Esophagus squamous epithelium (tissue), 4 donors: ENCODE data around the gene DPH1.

ENCODE experiments used
- CTCF ChIP-seq, 6 experiments: fragments of 450-650 bp in 4 of 6; fragments of 200-600 bp in 2 of 6; sonication (generic) in 2 of 6; IDR thresholded peaks; one replicate each; pipeline ENCODE4 v1.5.1; 2016 to 2019; ENCODE audit warnings: antibody characterized with exemption in 6 of 6, mild to moderate bottlenecking in 4 of 6, moderate library complexity in 4 of 6
- POLR2A ChIP-seq, 4 donors: fragments of 450-650 bp; IDR thresholded peaks; one replicate each; pipeline ENCODE4 v1.6.1; 2017; ENCODE audit warnings: antibody characterized with exemption in 4 of 4, mild to moderate bottlenecking in 4 of 4, moderate library complexity in 3 of 4

- TF ChIP-seq CTCF (IDR thresholded peaks at IDR 0.05) = no peak
- TF ChIP-seq POLR2A (IDR thresholded peaks at IDR 0.05) = no peak
These were observed 5.3 kb upstream of the DPH1 start for GRCh38 chr17:2024572-2025219.
